HG03575 (cell line): ENCODE measurements around the gene CELA2B.
"Not testable (repeated sequence)": the region's sequence is repeated elsewhere in the genome, so short reads cannot be mapped to it uniquely, and the experiment has no call there.

ENCODE experiments used
- ATAC-seq: cut with Tn5 transposase; IDR thresholded peaks from one replicate; pipeline ENCODE4 v1.9.1; 2021; ENCODE audit not compliant: unreplicated experiment, insufficient number of reproducible peaks, low FRiP score; ENCODE audit errors: extremely low read depth

The CELA2B gene

GRCh38 chr1:15486844-15487610, 11.1 kb downstream of the CELA2B start:
- ATAC-seq = not testable (repeated sequence)

GRCh38 chr1:15488371-15488770, 12.5 kb downstream of the CELA2B start:
- no peak for ATAC-seq

- no peak for ATAC-seq
These were observed 13.3 kb downstream of the CELA2B start for GRCh38 chr1:15489052-15489736.

GRCh38 chr1:15491010-15491409, 15.1 kb downstream of the CELA2B start:
- ATAC-seq = not testable (repeated sequence)

- no peak for ATAC-seq
These were observed 16.7 kb downstream of the CELA2B start for GRCh38 chr1:15492596-15492995.

GRCh38 chr1:15493869-15494390, 18.0 kb downstream of the CELA2B start:
- no peak for ATAC-seq

- no peak for ATAC-seq
These were observed 24.6 kb downstream of the CELA2B start for GRCh38 chr1:15500184-15501178.

- ATAC-seq = no peak
These were observed 25.5 kb downstream of the CELA2B start for GRCh38 chr1:15501208-15502032.

- no peak for ATAC-seq
These were observed 28.5 kb downstream of the CELA2B start for GRCh38 chr1:15504436-15504835.

- no peak for ATAC-seq
These were observed 30.9 kb downstream of the CELA2B start for GRCh38 chr1:15506831-15507230.

- no peak for ATAC-seq
These were observed 31.4 kb downstream of the CELA2B start for GRCh38 chr1:15507278-15507677.

- ATAC-seq = no peak
These were observed 33.0 kb downstream of the CELA2B start for GRCh38 chr1:15508700-15509487.

- ATAC-seq = no peak
These were observed 33.7 kb downstream of the CELA2B start for GRCh38 chr1:15509586-15509985.

GRCh38 chr1:15510611-15511405, 34.9 kb downstream of the CELA2B start:
- ATAC-seq = no peak

GRCh38 chr1:15513192-15513591, 37.3 kb downstream of the CELA2B start:
- ATAC-seq = no peak

GRCh38 chr1:15513919-15514318, 38.0 kb downstream of the CELA2B start:
- no peak for ATAC-seq

- not testable (repeated sequence) for ATAC-seq
These were observed 38.7 kb downstream of the CELA2B start for GRCh38 chr1:15514557-15514956.
